ENCODE results near the gene RFNG.

DNA sequence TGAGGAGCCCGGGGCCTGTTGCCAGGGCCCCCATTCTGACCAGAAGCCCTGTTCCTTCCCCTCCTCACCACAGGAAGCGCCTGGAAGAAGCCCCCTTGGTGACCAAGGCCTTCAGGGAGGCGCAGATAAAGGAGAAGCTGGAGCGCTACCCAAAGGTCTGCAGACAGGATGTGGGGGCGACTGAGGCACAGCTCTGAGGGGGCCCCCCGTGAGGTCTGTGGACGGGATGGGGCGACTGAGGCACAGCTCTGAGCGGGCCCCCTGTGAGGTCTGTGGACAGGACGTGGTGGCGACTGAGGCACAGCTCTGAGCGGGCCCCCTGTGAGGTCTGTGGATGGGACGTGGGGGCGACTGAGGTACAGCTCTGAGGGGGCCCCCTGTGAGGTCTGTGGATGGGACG is 42.2 kb downstream of the RFNG start:
- TF ChIP-seq, protein P1, sequence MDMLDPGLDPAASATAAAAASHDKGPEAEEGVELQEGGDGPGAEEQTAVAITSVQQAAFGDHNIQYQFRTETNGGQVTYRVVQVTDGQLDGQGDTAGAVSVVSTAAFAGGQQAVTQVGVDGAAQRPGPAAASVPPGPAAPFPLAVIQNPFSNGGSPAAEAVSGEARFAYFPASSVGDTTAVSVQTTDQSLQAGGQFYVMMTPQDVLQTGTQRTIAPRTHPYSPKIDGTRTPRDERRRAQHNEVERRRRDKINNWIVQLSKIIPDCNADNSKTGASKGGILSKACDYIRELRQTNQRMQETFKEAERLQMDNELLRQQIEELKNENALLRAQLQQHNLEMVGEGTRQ (IDR thresholded peaks at IDR 0.05; ENCODE audit: low read depth, low read length), result no peak
- TF ChIP-seq, protein P2, sequence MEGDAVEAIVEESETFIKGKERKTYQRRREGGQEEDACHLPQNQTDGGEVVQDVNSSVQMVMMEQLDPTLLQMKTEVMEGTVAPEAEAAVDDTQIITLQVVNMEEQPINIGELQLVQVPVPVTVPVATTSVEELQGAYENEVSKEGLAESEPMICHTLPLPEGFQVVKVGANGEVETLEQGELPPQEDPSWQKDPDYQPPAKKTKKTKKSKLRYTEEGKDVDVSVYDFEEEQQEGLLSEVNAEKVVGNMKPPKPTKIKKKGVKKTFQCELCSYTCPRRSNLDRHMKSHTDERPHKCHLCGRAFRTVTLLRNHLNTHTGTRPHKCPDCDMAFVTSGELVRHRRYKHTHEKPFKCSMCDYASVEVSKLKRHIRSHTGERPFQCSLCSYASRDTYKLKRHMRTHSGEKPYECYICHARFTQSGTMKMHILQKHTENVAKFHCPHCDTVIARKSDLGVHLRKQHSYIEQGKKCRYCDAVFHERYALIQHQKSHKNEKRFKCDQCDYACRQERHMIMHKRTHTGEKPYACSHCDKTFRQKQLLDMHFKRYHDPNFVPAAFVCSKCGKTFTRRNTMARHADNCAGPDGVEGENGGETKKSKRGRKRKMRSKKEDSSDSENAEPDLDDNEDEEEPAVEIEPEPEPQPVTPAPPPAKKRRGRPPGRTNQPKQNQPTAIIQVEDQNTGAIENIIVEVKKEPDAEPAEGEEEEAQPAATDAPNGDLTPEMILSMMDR (conservative IDR thresholded peaks at IDR 0.05; ENCODE audit: low read depth, low read length), result no peak
- no peak for TF ChIP-seq MXI1 (IDR thresholded peaks at IDR 0.05; ENCODE audit: borderline replicate concordance, low read depth, low read length)
- no peak for TF ChIP-seq CEBPB (IDR thresholded peaks at IDR 0.05; ENCODE audit: low read depth, low read length)
- no peak for TF ChIP-seq NFE2L2 (IDR thresholded peaks at IDR 0.05; ENCODE audit: low read depth, low read length)
- no peak for TF ChIP-seq FOS (IDR thresholded peaks at IDR 0.05; ENCODE audit: low read depth, low read length)
- no peak for TF ChIP-seq POLR2A (IDR thresholded peaks at IDR 0.05; ENCODE audit: low read depth, low read length)
- TF ChIP-seq RCOR1 (IDR thresholded peaks at IDR 0.05; ENCODE audit: insufficient replicate concordance, low read length), result no peak
- TF ChIP-seq RAD21 (IDR thresholded peaks at IDR 0.05; ENCODE audit: low read length), result no peak
- TF ChIP-seq, protein P3, sequence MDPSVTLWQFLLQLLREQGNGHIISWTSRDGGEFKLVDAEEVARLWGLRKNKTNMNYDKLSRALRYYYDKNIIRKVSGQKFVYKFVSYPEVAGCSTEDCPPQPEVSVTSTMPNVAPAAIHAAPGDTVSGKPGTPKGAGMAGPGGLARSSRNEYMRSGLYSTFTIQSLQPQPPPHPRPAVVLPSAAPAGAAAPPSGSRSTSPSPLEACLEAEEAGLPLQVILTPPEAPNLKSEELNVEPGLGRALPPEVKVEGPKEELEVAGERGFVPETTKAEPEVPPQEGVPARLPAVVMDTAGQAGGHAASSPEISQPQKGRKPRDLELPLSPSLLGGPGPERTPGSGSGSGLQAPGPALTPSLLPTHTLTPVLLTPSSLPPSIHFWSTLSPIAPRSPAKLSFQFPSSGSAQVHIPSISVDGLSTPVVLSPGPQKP (IDR thresholded peaks at IDR 0.05; ENCODE audit: borderline replicate concordance, low read depth, low read length), result no peak
- TF ChIP-seq SMC3 (IDR thresholded peaks at IDR 0.05; ENCODE audit: low read depth, low read length), result no peak
- TF ChIP-seq BHLHE40 (IDR thresholded peaks at IDR 0.05; ENCODE audit: low read depth, low read length), result no peak
- TF ChIP-seq CHD1 (IDR thresholded peaks at IDR 0.05; ENCODE audit: low read depth, low read length), result no peak
- no peak for TF ChIP-seq RFX5 (IDR thresholded peaks at IDR 0.05; ENCODE audit: low read depth, low read length)
